ENCODE data around the gene CCDC88C.

Gene CCDC88C

DNA sequence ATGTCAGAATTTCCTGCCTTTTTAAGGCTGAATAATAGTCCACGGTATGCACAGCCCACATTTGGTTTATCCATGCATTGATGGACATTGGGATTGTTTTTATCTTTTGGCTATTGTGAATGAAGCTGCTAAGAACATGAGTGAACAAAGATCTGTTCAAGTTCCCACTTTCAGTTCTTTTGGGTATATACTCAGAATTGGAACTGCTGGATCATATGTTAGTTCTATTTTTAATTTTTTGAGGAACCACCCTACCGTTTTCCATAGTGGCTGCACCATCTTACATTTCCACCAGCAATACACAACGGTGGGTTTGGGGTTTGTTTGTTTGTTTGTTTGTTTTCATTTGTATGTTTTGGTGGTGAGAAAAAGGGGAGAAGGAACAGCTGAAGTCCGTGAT, 179.5 kb downstream of the CCDC88C start:
- no peak for TF ChIP-seq CTCF (IDR thresholded peaks at IDR 0.05; ENCODE audit: poor library complexity, severe bottlenecking)
- DNase-seq (ENCODE audit: low spot score) (no peak), ATAC-seq (ENCODE audit: low read depth) (no peak)
- Histone ChIP-seq H3K4me3 (ENCODE audit: severe bottlenecking) (no peak overlapping the region), H3K9me3 (ENCODE audit: severe bottlenecking) (peaks cover 2% of the 10 kb centered on the region), H3K27ac (ENCODE audit: poor library complexity, severe bottlenecking) (no peak overlapping the region), H3K36me3 (ENCODE audit: low read depth) (no peaks in the 10 kb centered on the region), H3K4me1 (ENCODE audit: insufficient read depth, poor library complexity, severe bottlenecking) (peaks cover 2% of the 10 kb centered on the region), H3K27me3 (ENCODE audit: insufficient read depth, poor library complexity, severe bottlenecking) (no peaks in the 10 kb centered on the region)

DNA sequence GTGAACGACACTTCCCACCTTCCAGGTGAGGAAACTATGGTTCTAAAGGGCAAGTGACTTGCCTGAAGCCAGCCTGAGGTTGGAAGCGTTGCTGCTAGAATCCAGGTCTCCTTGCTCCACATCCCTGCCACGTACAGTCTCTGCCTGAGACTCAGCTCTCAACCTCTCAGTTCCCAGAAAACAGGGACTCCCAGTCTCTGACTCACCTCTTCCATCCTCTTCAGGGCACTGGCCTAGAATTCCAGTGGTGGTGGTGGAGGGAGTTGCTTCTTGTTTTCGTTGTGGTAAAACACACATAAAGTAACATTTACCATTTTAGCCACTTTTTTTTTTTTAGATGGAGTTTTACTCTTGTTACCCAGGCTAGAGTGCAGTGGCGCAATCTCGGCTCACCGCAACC, 180.4 kb downstream of the CCDC88C start:
- Histone ChIP-seq H3K36me3 (ENCODE audit: low read depth) (no peaks in the 10 kb centered on the region), H3K27me3 (ENCODE audit: insufficient read depth, poor library complexity, severe bottlenecking) (no peaks in the 10 kb centered on the region), H3K27ac (ENCODE audit: poor library complexity, severe bottlenecking) (no peak overlapping the region), H3K9me3 (ENCODE audit: severe bottlenecking) (peaks cover 2% of the 10 kb centered on the region), H3K4me1 (ENCODE audit: insufficient read depth, poor library complexity, severe bottlenecking) (no peaks in the 10 kb centered on the region), H3K4me3 (ENCODE audit: severe bottlenecking) (no peak overlapping the region)
- ATAC-seq (ENCODE audit: low read depth) (peak; percentile 63; the same call in 2 of the 3 replicates), DNase-seq (ENCODE audit: low spot score) (no peak)
- TF ChIP-seq CTCF (IDR thresholded peaks at IDR 0.05; ENCODE audit: poor library complexity, severe bottlenecking), result no peak

DNA sequence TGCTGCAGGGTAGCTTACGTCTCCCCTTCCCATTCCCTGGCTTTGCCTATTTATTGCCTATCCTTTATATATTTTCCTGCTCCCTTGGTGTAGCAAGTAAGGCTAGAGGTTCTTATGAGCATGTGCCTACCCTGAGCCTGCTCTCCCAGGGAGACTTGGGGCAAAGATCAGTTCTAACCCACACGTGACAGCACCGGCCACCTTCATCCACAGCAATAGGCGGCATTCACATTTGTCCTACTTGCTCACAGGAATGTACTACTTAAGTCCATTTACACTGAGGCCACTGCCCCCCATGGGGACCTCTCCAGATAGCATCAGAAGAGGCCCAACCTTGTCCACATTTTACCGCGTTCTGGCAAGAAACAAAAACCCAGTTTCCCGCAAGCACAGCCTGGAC, 181.8 kb downstream of the CCDC88C start:
- DNase-seq (ENCODE audit: low spot score) (no peak), ATAC-seq (ENCODE audit: low read depth) (no peak)
- Histone ChIP-seq H3K9me3 (ENCODE audit: severe bottlenecking) (peaks cover 2% of the 10 kb centered on the region), H3K27ac (ENCODE audit: poor library complexity, severe bottlenecking) (no peak overlapping the region), H3K36me3 (ENCODE audit: low read depth) (no peaks in the 10 kb centered on the region), H3K27me3 (ENCODE audit: insufficient read depth, poor library complexity, severe bottlenecking) (no peaks in the 10 kb centered on the region), H3K4me1 (ENCODE audit: insufficient read depth, poor library complexity, severe bottlenecking) (no peaks in the 10 kb centered on the region), H3K4me3 (ENCODE audit: severe bottlenecking) (no peak overlapping the region)
- TF ChIP-seq CTCF (IDR thresholded peaks at IDR 0.05; ENCODE audit: poor library complexity, severe bottlenecking), result no peak

GRCh38 chr14:91234791-91235114, 182.9 kb downstream of the CCDC88C start:
- no peaks in the 10 kb centered on the region for H3K4me1 ChIP-seq (ENCODE audit: insufficient read depth, poor library complexity, severe bottlenecking)
- H3K36me3 ChIP-seq (ENCODE audit: low read depth), result no peaks in the 10 kb centered on the region
- no peak overlapping the region for H3K4me3 ChIP-seq (ENCODE audit: severe bottlenecking)
- H3K27ac ChIP-seq (ENCODE audit: poor library complexity, severe bottlenecking), result no peak overlapping the region
- no peak for ATAC-seq (ENCODE audit: low read depth)
- no peaks in the 10 kb centered on the region for H3K27me3 ChIP-seq (ENCODE audit: insufficient read depth, poor library complexity, severe bottlenecking)
- no peak for TF ChIP-seq CTCF (IDR thresholded peaks at IDR 0.05; ENCODE audit: poor library complexity, severe bottlenecking)
- H3K9me3 ChIP-seq (ENCODE audit: severe bottlenecking), result peaks cover 2% of the 10 kb centered on the region
- DNase-seq (ENCODE audit: low spot score), result no peak

DNA sequence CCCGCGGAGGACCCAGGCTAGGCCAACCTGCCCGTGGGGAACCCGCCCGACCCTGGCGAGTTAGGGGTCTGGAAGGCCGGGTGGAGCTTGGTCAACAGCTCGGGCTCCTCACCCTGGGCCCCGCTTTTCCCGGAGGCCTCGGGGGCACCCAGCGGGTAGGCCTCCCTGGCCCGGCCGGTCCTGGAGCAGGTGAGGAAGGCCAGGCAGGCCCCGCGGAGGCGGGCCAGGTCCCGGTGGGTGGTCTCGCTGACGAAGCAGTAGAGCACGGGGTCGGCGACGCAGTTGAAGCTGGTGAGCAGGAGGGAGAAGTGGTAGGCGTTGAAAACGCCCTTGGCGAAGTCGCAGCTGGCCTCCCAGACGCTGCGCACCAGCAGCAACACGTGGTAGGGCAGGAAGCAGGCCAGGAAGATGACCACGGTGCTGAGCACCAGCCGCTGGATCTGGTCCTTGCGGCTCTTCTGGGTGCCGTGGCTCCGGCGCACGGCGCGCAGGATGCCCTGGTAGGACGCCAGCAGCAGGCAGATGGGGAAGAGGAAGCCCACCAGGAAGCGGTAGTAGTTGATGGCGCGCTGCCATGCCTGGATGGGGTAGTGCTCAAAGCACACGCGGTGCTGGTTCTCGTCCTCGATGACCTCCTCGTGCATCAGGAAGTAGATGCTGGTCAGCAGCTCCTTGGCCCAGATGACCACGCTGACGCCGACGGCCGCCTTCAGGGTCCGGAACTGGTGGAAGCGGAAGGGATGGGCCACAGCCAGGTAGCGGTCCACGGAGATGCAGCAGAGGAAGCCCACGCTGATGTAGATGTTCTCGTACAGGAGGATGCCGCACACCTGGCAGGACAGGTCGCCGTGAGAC, 183.5 kb downstream of the CCDC88C start:
- ATAC-seq (ENCODE audit: low read depth) (no peak), DNase-seq (ENCODE audit: low spot score) (no peak)
- H3K27me3 ChIP-seq (ENCODE audit: insufficient read depth, poor library complexity, severe bottlenecking), result no peaks in the 10 kb centered on the region
- H3K4me1 ChIP-seq (ENCODE audit: insufficient read depth, poor library complexity, severe bottlenecking), result no peaks in the 10 kb centered on the region
- H3K4me3 ChIP-seq (ENCODE audit: severe bottlenecking), result no peak overlapping the region
- no peaks in the 10 kb centered on the region for H3K36me3 ChIP-seq (ENCODE audit: low read depth)
- H3K9me3 ChIP-seq (ENCODE audit: severe bottlenecking), result no peaks in the 10 kb centered on the region
- TF ChIP-seq CTCF (IDR thresholded peaks at IDR 0.05; ENCODE audit: poor library complexity, severe bottlenecking), result no peak
- no peak overlapping the region for H3K27ac ChIP-seq (ENCODE audit: poor library complexity, severe bottlenecking)

All from RWPE2 (cell line).